ENCODE data around the gene DPM3.

The DPM3 gene

DNA sequence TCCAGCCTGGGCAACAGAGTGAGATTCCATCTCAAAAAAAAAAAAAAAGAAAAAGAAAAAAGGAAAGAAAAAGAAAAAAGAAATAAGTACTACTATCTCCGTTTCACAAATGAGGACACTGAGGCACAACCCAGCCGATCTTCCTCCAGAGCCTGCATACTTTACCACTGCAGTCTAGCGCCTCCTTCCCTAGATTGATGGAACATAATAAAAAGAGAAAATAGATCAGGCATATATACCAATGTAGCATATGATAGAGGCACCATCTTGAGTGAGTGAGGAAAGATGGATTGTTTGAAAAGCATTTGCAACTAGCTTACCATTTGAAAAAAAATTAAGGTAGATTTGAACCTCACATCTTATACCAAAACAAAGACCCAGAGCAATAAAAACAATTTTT lies 5.2 kb upstream of the DPM3 start:
- DNase-seq: no peak

DNA sequence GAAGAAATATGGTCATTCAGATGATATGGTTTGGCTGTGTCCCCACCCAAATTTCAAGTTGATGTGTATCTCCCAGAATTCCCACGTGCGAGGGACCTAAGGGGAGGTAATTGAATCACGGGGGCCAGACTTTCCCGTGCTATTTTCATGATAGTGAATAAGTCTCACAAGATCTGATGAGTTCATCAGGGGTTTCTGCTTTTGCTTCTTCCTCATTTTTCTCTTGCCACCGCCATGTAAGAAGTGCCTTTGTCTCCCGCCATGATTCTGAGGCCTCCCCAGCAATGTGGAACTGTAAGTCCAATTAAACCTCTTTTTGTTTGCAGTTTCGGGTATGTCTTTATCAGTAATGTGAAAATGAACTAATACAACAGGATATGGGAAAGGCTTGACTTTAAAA lies 1.4 kb upstream of the DPM3 start:
- DNase-seq: no peak

GRCh38 chr1:155140630-155140953 lies 261 bp upstream of the DPM3 start:
- no peak for DNase-seq

GRCh38 chr1:155137154-155137949 lies 3.0 kb downstream of the DPM3 start:
- no peak for DNase-seq

GRCh38 chr1:155136748-155137147 lies 3.6 kb downstream of the DPM3 start:
- DNase-seq: no peak

- DNase-seq: peak; percentile 82
These were observed 4.8 kb downstream of the DPM3 start, which contains the start of gene SLC50A1 for GRCh38 chr1:155135415-155136028. Gene SLC50A1, plus strand, starts transcription at chr1:155135852. Its CDS starts 60 bp downstream, at chr1:155135912.

DNA sequence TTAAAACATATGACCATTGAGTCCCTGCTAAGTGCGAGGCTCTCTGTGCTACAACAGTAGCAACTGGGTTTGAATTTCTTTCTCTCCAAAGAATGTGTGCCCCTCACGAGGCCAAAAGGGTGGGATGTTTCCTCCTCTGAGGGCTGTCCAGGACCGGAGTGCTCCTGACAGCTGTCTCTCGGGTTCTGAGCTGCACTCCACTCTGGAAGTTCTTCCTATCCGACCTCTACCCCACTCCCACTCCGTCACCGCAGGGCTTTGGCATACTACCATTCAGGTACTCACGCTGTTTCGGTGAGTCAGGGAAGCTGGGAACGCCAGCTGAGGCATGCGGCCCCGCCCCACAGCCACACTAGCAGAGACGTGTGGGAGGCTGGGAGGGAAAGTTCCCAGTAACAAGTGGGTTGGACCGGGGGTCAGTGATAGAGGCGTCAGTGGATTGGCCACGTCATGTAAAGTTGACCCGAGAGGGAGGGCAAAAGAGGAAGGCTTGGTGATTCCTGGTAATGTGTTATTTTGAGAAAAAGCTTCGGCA lies 5.4 kb downstream of the DPM3 start:
- peak; percentile 98 for DNase-seq

DNA sequence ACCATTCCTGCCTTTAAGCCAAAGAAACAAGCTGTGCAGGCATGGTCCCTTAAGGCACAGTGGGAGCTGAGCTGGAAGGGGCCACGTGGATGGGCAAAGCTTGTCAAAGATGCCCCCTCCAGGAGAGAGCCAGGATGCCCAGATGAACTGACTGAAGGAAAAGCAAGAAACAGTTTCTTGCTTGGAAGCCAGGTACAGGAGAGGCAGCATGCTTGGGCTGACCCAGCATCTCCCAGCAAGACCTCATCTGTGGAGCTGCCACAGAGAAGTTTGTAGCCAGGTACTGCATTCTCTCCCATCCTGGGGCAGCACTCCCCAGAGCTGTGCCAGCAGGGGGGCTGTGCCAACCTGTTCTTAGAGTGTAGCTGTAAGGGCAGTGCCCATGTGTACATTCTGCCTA lies 6.0 kb downstream of the DPM3 start:
- DNase-seq: no peak

GRCh38 chr1:155133799-155134281 lies 6.5 kb downstream of the DPM3 start:
- no peak for DNase-seq

DNA sequence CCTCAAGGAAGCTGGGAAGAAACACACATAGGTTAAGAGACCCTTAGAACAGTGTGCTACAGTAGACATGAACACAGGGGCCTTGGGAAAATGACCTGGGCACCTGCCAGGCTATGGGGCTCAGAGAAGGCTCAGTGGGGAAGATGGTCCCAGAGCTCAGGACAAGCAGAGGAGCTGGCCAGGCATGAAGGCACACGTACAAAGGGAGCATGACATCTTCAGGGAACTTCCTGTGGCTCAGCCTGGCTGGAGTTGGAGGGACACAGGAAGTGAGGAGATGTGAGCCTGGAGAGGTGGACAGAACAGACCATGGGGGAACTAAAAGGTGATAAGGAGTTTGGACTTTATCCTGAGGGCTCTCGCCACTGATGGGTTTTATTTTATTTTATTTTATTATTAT lies 8.5 kb downstream of the DPM3 start:
- no peak for DNase-seq

DNA sequence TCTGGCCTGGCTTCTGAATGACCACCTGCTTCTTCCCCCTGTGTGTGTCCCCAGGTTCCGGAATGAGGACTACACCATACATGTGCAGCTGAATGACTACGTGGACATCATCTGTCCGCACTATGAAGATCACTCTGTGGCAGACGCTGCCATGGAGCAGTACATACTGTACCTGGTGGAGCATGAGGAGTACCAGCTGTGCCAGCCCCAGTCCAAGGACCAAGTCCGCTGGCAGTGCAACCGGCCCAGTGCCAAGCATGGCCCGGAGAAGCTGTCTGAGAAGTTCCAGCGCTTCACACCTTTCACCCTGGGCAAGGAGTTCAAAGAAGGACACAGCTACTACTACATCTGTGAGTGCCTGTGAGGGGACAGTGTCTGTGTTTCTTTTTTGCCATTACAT lies 9.0 kb downstream of the DPM3 start:
- no peak for DNase-seq

DNA sequence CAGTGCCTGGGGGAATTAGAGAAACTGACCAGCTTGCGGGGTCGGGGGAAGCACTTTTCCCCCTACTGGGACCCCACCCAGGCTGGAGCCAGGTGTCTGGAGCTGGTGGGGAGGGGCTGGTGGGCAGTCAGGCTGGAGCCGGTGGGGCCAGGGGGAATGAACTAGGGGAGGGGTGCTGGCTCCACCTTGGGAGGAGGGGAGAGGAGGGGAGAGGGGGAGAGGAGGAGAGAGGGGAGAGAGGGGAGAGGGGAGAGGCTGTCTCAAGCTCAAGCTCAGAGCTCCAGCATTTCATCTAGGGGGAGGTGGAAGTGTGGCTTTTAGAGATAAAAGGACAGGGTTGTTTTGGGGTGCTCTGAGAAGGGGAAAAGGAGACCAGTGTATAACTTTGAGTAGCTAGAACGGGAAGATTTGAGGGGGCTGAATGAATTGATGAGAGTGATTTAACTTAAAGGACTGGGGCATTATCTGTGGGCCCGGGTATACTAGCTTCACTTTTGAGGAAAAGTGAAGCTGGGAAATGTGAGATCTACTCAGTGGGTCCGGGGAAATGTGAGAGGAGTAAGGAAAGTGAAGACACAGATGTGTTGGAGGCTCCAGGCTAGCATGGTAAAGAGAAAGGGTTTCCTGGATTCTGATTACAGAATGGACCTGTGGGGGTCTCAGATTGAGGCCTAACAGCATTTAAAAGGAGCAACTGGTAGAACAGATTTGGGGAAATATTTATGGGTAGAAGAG lies 9.9 kb downstream of the DPM3 start:
- DNase-seq: no peak

- no peak for DNase-seq
These were observed 11.4 kb downstream of the DPM3 start for GRCh38 chr1:155128755-155129473.

DNA sequence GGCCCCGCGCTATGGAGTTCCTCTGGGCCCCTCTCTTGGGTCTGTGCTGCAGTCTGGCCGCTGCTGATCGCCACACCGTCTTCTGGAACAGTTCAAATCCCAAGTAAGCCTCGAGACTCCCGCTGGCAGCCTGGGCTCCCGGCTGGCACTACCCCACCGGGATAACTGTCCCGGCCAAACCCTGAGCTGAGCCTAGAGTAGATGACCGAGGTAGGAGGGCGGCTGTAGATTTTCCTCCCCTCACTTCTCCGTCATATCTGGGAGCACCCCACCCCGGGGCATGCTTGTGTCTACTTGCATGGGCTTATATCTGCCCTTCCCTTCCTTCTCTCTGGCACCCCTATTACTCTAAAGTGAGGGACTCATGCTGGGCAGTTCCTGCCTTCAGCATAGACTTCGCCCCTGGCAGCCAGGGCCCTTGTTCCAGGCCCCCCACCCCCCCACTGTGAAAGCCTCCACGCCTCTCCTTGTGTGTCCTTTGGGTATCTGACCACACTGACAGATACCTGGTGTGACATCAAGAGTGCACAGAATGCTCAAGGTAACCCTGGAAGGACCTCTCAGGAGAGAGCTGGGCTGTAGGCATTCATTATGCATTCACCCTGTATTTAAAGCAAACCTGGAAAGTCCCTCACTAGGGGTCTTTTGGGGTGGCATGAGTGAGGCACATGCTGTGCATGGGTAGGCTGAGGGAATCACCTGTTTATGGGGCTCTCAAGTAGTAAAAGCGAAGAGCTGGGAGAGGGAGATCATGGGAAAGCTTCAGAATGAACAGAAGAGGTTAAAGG lies 12.2 kb downstream of the DPM3 start:
- no peak for DNase-seq

DNA sequence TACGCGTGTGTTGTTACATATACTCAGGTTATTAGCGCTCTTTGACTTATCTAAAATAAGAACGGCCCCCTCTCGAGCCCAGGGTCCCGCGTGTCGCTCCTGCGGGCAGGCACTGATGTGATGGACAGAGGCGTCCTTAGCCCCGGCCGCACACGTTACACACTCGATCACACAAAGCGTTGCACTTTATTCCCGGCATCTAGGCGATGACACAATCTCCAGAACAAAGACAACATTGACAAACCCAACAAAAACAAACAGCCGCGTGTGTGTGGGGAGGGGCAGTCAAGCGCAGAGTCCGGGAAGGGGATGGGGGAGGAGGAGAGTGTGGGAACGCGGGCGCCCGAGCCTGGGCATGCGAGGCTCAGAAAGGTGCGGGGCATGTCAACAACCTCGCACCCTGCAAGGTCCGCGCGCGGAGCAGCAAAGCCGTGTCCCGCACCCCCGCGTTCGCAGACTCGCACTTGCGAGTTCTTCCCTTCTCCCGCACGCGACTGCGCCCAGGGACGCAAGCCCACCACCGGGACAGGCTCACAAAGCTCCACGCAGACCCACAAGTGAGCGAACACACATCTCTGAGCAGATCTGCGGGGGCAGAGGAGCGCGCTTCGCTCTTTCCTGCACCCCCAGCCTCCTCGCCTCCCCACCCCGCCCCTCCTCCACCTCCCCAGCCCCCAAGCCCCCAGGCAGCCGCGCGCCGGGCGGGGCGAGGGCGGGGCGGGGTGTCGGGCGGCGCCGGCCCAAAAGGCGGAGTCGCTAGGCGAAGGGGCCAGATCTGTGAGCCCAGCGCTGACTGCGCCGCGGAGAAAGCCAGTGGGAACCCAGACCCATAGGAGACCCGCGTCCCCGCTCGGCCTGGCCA lies 13.0 kb downstream of the DPM3 start, which contains the start of gene EFNA1:
Gene EFNA1, plus strand, starts transcription at position 772 of the 862 bp plus-strand sequence. CDS start 102 bp downstream, outside the sequence.
- DNase-seq: peak; percentile 81

- DNase-seq: peak; percentile 74
These were observed 13.7 kb downstream of the DPM3 start for GRCh38 chr1:155126556-155127104.

GRCh38 chr1:155125946-155126555 lies 14.3 kb downstream of the DPM3 start:
- DNase-seq: no peak

DNA sequence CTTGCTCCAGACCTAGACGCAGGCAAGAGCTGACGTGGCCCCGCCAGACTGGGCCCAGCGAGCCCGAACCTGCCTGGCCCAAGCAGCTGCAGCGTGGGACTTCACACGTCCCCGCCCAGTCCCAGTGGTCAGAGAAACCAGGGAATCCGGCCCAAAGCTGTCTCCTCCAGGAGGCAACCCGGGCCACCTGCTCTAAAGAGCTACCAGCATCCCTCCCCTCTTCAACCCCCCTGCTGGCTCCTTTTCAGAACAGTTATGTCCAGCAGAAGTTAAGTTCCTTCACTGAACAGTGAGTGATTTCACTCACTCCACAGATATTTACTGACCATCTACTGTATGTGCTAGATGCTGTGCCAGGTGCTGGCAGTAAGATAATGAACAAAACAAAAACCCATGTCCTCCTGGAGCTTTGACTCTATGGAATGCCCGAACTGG lies 14.8 kb downstream of the DPM3 start:
- no peak for DNase-seq

DNA sequence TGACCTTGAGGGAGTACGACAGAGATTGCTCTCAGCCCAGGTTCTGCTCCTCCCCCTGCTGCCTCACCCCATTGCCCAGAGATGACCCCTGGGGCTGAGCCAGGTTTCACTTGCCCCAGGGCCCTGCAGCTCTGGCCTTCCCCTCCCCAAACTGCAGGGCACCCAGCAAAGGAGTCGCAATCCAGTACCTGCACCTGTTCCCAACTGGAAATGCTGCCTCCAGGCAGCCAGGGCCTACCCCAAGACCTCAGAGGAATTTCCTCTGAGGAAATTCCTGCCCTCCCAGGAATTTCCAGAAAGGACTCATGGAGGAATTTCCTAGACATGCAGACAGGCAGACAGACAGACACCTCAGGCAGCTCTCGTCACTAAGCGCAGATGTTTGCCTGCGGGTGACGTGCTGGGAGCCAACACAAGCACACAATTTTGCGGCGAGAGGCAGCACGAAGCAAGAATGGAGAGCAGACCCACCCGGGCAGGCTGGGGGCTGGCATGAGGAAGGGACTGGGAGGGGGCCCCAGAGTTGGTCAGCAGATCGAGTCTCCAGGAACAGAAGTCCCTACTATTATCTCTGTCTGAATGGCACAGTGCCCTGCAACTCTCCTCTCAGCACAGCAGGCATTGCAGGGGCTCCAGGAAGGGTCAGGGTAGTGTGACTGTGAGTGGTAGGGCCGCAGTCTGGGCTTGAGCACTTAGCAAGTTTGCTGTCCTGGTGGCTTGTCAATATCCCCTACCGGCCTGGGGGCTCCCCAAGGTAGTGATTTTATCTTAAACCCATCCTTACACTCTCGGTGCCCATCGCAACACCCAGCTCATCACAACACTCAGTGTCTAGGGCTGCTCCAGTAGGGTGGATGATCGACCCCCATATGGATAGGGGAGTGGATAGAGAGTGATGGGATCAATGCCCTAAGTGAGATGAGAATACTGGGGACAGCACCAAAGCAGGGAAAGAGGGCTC lies 15.5 kb downstream of the DPM3 start:
- peak; percentile 29 for DNase-seq

Measured in kidney glomerular epithelial cell (primary cell).